GM18508 (cell line): ENCODE measurements around the gene ERBB4.

Experiments used
- ATAC-seq: cut with Tn5 transposase; IDR thresholded peaks from one replicate; pipeline ENCODE4 v1.9.1; 2021; ENCODE audit warnings: moderate number of reproducible peaks; ENCODE audit not compliant: insufficient read depth, unreplicated experiment

ERBB4 gene

DNA sequence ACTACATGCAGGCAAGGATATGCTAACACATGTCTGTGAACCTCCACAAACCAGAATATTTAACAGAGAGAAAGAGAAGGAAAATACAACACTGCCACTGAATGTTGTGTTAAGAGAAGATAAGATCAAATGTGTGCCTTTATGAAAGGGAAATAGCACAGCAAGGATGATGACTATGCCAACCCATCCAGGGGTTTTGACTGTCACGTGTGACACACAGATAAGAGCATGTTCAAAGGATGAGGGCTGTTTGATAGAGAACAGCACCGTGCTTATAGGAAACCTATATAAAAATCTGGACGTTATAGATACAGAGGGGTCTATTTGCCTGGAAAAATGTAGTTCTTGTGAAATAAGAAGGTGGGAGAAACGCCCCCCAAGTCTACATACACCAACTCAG lies 1070.4 kb downstream of the ERBB4 start:
- ATAC-seq, result no peak

DNA sequence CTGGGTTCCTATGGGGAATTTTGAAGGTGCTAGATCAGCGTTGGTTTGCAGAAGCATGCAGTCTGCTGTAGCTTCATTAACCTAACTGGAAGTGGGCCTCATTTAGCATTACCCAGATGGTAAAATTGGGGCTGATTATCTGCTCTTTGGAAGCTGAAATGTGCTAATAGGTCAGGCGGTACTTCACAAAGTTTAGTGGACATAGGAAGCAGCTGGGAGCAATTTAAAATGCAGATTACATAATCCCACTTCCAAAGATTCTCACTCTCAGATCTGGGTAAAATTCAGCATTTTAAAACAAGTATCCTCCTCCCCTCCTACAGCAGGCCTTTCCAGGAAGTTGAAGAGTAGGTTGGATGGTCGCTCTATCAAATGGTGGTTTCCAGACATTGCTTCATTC lies 1075.2 kb downstream of the ERBB4 start:
- no peak for ATAC-seq

DNA sequence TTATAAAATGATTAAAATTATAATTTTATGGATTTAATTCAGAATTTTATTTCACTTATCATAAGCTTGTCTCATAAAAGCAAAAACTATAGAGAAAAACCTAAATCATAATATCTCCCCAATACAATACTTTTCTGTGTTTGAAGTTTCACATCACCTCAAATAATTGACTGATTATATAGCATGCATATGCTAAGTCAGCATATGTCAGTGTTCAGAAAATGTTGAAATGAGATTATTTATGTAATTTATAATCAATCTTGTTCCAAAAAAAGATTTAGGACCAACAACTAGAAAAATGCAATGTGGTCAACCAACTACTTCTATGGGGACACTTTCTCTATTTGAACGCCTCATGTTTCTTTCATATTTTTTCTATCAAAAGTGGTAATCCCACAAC lies 1079.6 kb downstream of the ERBB4 start:
- ATAC-seq, result no peak

DNA sequence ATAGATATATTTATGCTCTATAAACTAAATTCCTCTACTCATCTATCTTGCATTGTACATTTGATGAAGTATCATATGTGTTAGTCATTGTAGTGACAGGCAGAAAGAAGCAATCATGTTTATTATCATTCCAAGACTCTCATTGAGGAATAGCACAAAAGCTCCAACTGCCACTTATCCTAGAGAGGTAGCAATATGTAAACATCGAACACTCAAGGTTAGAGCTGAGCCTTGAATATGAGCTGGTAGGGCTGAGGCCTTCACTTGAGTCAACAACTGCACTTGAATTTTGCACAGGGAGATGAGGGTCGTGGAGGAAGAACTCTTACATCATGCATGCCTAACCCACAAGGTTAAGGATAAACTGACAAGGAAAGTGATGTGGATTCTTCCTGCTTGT lies 1081.3 kb downstream of the ERBB4 start:
- no peak for ATAC-seq

DNA sequence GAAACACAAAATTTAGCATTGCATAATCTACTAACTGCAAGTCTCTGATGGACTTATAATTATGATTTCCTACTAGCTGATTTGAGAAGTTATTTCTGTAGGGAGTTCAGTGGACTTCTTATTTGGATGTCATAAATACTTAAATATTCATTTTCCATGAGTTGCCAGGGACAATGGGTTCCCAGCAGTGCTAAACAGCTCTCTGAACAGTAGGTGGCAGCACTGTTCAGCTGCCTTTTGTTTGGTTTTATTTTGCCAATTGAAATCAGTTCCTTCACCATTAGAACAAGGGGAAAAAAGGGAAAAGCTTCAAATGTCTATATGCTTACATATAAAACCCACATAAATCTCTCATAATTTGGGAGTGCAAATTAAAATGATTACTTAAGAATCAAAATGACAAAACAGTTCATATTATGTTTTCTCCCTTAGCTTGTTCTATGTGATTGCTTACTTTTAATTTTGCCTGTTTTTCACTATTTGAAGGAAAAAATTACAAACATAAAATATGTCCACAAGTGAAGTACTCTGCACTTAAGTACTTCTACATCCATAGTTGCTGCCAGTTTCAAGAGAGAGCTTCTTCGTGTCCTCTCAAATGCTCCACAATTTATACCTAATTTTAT lies 1083.3 kb downstream of the ERBB4 start:
- ATAC-seq, result peak; percentile 70

DNA sequence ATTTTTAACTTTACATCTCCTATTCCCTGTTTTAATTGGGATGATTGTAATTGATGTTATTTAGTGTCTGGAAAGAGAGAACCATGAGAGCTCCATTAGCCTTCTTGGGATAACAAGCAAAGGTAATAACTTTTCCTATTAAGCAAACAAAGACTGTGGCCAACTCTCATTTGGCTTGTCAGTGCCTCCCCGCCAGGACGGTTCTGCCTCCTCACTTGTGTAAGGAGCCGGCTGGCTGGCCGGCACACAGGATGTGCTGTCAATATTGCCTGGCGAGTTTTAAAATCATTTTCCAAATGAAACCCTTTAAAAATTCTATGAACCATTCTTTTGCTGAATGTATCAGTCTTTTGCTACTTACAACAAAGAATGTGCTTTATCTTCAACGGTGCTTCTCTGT lies 1083.9 kb downstream of the ERBB4 start:
- ATAC-seq, result no peak

DNA sequence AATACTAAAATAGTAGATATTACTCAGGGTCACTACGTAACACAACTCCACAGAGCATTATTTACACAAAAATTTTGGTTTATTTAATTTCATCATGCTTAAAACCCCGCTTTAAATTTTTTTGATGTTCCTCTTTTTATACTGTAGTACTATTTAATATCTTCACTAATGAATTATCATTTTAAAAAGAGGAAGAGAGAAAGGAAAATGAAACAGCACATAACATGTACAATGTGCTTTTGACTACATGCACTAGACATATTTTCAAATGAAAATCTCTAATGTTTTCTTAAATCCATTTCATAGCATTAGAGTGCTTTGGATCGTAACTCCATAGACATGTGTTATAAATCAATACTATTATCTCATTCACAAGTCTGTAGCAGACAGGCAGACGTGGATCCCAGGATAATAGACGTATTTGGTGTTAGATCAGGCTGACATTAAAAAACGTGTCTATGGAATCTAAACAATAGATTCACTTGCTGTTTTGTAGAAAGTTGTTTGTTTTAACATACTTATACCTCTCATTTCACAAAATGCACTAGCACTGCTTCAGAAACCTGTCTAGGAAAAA lies 1085.2 kb downstream of the ERBB4 start:
- ATAC-seq, result no peak

DNA sequence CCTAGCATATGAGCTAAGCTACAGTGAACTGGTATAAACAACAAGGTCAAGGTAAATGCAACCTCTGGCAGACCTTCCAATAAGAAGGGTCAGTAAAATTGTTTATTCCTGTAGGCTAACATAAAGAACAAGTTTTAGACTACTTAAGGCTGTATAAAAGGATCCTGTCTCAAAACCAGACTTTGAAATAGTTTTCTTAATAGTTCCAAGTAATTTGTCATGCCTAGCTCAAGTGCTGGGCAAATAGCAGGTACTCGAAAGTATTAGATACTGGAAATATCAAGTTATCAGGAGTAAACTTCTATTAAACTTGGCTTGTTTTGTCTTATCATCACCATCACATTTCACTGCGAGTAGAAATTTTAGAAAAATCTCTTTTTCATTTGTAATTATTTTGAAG lies 1087.0 kb downstream of the ERBB4 start:
- ATAC-seq, result no peak

DNA sequence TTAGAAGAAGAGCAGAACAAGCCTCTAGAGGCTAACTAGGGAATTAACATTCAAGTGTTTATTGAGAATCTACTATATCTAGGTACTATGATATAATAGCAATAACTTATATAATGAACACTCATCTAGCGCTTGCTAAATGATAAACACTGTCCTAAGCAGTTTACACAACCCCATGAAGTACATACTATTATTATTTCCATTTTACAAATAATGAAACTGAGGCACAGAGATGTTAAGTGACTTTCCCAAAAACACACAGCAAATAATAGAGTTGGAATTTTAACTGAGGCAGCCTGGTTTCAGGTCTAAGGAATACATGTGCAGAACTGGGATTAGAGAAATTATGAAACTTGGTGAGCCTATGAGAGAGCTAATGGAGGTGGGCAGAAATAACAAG lies 1088.8 kb downstream of the ERBB4 start:
- no peak for ATAC-seq

DNA sequence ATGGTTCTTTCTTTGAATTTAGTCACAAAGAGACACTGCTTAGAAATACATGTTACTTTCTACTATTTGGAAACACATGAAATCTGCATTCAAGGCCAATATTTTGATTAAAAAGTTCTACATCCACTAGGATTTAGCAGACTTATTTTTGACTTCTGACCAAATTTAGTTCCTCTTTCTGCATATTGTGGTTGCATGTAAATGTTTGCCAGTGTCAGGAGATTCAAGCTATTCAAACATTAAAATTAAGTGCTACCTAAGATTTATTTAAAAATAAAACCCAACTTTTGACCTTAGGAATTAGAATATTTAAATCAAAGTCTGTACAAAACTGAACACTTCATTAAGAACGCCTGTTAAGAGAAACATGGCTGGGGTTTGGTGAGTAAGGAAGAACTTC lies 1091.1 kb downstream of the ERBB4 start:
- no peak for ATAC-seq

DNA sequence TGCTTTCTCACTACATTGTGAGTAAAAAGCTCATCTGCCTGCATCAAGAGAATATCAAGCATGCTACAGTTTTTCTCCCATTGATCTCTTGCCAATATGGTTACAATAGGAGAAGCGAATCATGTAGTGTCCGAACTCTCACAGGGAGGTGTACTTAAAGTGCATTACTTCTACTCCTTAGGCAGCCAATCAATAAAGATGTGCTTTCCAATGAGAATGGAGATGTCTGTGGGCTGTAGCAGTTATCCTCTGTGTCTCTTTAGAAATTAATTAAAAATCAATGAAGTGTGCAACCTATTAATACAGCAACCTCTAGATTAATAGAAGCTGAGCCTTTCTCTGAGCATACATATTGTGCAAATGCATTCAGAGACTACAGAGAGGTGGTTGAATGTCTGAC lies 1098.5 kb downstream of the ERBB4 start:
- ATAC-seq, result no peak

DNA sequence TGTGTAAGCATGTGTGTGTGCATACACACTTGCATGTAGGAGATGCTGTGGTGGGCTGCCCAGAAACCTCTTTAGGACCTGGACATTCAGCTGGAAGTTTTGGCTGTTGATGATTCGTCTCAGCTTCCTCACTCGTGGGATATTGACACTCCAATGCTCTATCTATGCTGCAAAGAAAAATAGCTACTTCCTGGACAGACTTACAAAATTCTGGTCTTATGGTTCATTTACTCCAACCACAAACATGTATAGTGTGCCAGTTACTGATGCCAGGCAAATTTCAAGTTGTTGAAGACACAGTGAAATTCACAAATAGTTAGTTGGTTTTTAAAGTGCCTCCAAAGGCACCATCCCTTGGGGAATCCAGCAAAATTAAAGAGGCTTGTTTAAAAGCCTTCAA lies 1099.6 kb downstream of the ERBB4 start:
- no peak for ATAC-seq

DNA sequence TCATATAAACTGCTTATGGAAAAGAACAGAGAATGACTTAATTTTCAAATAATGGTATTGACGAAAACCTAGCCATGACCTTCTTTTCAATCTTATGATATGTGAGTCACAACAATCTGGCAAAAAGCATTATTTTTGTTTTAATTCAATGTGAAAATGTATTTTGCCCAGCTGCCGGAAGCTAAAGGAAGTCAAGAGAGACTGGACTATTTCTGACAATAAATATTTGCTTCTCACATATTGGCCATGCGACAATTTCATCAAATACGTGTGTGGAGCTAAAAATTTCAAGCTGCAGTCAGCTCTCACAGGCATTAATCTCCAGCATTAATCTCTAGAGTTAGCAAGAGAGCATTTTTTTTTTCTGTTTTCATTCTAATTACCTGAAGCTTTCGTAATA lies 1101.2 kb downstream of the ERBB4 start:
- ATAC-seq, result no peak

DNA sequence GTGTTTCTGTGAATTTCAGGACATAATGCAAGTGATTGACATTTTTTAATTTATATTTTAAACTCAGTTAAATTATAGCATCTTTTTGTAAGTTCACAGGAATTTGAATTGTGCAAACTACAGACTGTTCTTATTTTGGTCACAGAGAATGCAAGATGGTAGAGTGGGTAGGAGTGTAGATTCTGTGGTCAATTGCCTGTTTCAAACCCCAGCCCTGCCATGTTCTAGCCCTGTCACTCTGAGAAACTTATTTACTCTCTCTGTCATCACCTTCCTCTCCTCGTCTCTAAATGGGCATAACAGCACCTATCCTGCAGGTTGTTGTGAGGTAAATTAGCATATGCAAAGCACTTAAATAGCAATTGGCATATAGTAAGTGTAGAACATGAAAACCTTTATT lies 1102.4 kb downstream of the ERBB4 start:
- no peak for ATAC-seq

DNA sequence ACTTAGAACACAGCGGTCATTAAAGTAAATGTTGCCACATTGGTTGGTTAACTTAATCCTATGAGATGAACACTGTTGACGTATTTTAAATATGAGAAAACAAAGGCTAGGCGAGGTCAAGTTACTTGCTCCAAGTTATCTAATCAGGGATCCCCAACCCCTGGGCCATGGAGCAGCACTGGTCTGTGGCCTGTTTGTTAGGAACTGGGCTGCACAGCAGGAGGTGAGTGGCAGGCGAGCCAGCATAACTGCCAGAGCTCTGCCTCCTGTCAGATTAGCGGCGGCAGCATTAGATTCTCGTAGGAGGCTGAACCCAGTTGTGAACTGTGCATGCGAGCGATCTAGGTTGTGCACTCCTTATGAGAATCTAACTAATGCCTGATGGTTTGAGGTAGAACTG lies 1103.3 kb downstream of the ERBB4 start:
- no peak for ATAC-seq

DNA sequence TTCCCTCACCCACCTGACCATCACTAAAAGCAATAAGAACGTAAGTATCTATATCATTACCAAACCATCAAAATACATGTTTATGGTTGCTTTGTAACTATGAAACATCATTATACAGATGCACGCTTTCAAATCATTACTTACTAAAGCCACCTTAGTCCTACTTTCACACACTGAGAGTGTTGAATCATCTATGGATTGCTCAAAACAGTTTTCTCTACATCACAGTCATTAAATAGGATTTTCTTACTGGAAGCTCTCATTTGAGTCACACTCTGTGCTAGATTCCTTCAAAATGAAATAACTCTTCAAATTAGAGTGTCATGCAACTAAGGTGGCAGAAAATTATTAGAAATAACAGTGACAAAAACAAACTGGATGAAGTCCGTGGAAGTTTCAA lies 1103.8 kb downstream of the ERBB4 start:
- ATAC-seq, result no peak

DNA sequence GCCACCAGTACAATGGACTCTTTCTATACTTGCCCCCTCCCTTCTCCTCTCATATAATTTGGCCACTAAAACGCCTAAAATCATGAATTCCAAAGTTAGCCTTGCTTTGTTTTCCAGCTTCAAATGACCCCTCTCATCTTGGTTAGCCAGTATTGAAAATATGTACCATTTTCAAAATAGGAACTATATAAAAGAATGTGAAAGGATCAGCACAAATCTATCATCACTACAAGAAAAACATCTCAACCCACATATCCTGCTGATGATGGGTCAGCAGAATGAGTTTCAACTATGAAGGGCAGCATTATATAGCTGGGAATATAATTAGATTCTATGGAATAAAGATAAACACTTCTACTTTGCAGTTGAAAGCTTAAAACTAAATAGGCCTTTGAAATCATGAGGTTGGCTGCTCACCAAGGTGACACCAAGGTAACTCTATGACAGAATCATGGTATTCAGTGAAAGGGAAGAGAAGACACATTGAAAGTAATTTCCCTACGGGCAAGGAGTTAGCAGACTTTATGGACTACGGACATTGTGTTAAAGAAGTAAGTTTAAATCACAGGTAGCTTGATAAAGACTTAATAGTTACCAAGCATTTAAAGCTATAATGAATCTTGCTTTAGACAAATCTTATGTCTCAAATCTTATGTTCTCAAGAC lies 1109.2 kb downstream of the ERBB4 start:
- no peak for ATAC-seq

DNA sequence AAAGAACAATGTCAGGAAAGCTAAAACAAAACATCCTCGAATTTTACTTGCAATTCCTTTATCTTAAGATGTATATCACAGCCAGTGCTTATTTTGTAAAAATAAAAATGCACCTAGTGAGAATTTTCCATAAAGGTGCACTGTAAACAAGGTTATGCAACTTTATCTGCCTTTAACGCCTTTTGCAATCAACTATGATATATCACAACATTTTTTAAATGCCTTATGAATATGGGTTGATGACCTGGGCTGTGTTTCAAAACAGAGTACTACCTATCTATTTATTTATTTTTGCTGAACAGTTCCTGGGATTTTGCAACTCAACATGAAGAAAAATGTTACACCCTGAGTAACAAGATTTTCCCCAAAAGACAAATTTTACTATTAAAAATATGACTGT lies 1112.4 kb downstream of the ERBB4 start:
- no peak for ATAC-seq

DNA sequence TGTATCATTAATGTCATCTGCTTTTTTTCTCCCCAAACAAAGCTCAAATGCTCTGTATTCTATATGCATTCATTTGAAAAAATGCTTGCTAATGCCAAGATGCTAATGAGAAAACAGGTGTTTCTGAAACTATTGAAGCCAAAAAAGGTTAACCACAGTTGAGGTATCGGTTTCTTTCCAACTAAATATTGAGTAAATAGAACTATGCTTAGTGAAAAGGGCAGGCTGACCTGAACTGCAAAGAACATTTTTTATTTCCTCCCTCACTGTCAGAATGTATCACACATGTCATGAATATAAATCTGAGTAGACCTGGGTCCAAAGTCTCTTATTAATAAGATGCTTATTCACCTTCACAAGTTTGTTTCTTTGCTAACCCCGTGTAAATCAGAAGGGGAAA lies 1115.6 kb downstream of the ERBB4 start:
- ATAC-seq, result no peak

DNA sequence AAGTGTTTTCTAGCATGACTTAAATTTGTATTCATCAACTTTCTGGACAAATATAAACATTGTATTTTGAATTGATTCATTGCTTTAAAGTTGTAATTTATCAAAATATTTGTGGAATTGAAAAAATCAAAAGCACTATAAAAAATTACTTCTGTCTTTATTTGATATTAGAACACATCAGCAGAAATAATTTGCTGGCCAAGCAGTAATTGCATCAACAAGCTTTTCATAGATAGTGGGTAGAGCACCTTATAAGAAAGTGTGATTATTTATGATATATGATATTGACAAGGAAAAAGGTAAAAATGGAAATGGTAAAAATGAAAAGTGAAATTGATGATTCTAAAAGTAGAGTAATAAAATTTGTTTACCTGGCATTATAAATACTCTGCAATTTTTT lies 1121.1 kb downstream of the ERBB4 start:
- ATAC-seq, result no peak

DNA sequence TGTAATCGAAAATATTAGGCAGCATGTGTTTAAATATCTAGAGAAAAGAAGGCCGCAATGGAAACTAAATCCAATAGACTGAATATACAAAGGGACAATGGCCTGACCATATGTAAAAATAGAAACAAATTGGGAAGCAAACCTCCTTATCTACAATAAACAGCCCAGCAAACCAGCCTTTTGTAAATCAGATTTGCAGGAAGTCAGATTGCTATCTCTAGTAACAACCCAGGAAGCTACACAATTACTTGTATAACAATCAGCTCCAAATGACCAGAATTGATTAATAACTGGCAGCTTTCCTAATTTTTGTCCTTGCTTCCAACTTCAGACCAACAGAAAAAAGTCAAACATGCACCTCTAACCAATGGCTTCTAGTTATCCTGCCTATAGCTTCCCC lies 1122.2 kb downstream of the ERBB4 start:
- ATAC-seq, result no peak

DNA sequence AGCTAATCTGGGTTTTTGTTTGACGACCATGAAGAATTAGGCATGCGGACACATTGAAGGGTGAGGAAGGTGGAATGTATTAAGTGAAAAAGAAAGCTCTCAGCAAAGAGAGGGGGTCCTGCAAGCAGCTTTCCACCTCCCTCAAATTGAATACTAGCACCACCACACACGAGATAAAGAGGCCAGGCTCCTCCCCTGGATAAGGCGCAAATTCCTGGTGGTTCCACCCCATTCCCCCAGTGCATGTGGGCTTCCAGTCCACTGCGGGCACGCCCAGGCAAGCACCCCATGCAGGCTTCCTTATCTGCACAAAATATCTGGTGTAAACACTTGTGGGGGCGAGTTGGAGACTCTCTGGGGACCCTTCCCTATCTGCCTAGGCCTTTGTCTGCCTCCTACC lies 1124.9 kb downstream of the ERBB4 start:
- ATAC-seq, result no peak
